Measurements from ENCODE around the gene HNRNPCL1. TPM values are rescaled to one million over a fixed set of nuclear protein-coding genes. Genes with fewer than 3 reads are reported as not detected.

HNRNPCL1 gene
- total and polyA plus RNA-seq, 2 experiments from 2014 or later, result not detected

GRCh38 chr1:12810691-12811408 is 37.7 kb downstream of the HNRNPCL1 start:
- peak overlapping the region; percentile 59 for H3K4me2 ChIP-seq (ENCODE audit: unreplicated experiment)
- H3K36me3 ChIP-seq (ENCODE audit: low read depth), result no peaks in the 10 kb centered on the region
- peaks cover 4% of the 10 kb centered on the region; the same call in 1 of the 2 replicates for H3F3A ChIP-seq (ENCODE audit: insufficient read depth)
- no peaks in the 10 kb centered on the region for H4K20me1 ChIP-seq (ENCODE audit: insufficient read depth)
- H3K9me2 ChIP-seq (ENCODE audit: insufficient read depth), result no peaks in the 10 kb centered on the region
- H3K27ac ChIP-seq, result peak overlapping the region; percentile 61
- peak; percentile 67 for DNase-seq
- peak overlapping the region; percentile 44 for H3K4me3 ChIP-seq
- no peaks in the 10 kb centered on the region for H3K27me3 ChIP-seq (replicated peaks; ENCODE audit: insufficient read depth)
- H2AFZ ChIP-seq, result peak overlapping the region; percentile 45
- H3K79me2 ChIP-seq (ENCODE audit: insufficient read depth), result no peaks in the 10 kb centered on the region
- WGBS, 2 experiments (ENCODE audit: low coverage in 1 of 2, low lambda C conversion rate in 2 of 2, missing lambda C conversion rate in 2 of 2), result 21 to 28% methylated on average over 5 of the region's 5 CpGs
- H3K9me3 ChIP-seq (ENCODE audit: low read depth), result no peaks in the 10 kb centered on the region
- peaks cover 13% of the 10 kb centered on the region for H3K4me1 ChIP-seq (ENCODE audit: insufficient read depth)
- TF ChIP-seq EZH2phosphoT487 (IDR thresholded peaks at IDR 0.05; ENCODE audit: insufficient read depth, low read depth) (no peak), EZH2 (IDR thresholded peaks at IDR 0.05; ENCODE audit: insufficient read depth, poor library complexity, severe bottlenecking) (no peak)
- in situ Hi-C loops (cut with MboI), result no loop called here
- H3K9ac ChIP-seq, result peak overlapping the region; percentile 43

GRCh38 chr1:12809933-12810332 is 38.6 kb downstream of the HNRNPCL1 start:
- no peak overlapping the region for H3K4me2 ChIP-seq (ENCODE audit: unreplicated experiment)
- H3K4me1 ChIP-seq (ENCODE audit: insufficient read depth), result peaks cover 13% of the 10 kb centered on the region
- H3K27ac ChIP-seq, result peak overlapping the region; percentile 61; the same call in 1 of the 2 replicates
- no peak overlapping the region for H3K4me3 ChIP-seq
- no peaks in the 10 kb centered on the region for H3K79me2 ChIP-seq (ENCODE audit: insufficient read depth)
- in situ Hi-C loops (cut with MboI), result no loop called here
- TF ChIP-seq EZH2phosphoT487 (IDR thresholded peaks at IDR 0.05; ENCODE audit: insufficient read depth, low read depth) (no peak), EZH2 (IDR thresholded peaks at IDR 0.05; ENCODE audit: insufficient read depth, poor library complexity, severe bottlenecking) (no peak)
- no peaks in the 10 kb centered on the region for H3K36me3 ChIP-seq (ENCODE audit: low read depth)
- H3K9me2 ChIP-seq (ENCODE audit: insufficient read depth), result no peaks in the 10 kb centered on the region
- H3F3A ChIP-seq (ENCODE audit: insufficient read depth), result peaks cover 4% of the 10 kb centered on the region; the same call in 1 of the 2 replicates
- H3K9me3 ChIP-seq (ENCODE audit: low read depth), result no peaks in the 10 kb centered on the region
- H4K20me1 ChIP-seq (ENCODE audit: insufficient read depth), result no peaks in the 10 kb centered on the region
- 38 to 45% methylated on average over 1 of the region's 1 CpG for WGBS, 2 experiments (ENCODE audit: low coverage in 1 of 2, low lambda C conversion rate in 2 of 2, missing lambda C conversion rate in 2 of 2)
- DNase-seq, result no peak
- H3K27me3 ChIP-seq (replicated peaks; ENCODE audit: insufficient read depth), result no peaks in the 10 kb centered on the region
- H2AFZ ChIP-seq, result peak overlapping the region; percentile 45; the same call in 1 of the 2 replicates
- H3K9ac ChIP-seq, result peak overlapping the region; percentile 14; the same call in 1 of the 2 replicates

GRCh38 chr1:12799730-12800129 is 48.8 kb downstream of the HNRNPCL1 start:
- Histone ChIP-seq H3F3A (ENCODE audit: insufficient read depth) (no peaks in the 10 kb centered on the region), H3K9me3 (ENCODE audit: low read depth) (no peaks in the 10 kb centered on the region), H3K4me3 (no peak overlapping the region), H3K79me2 (ENCODE audit: insufficient read depth) (no peaks in the 10 kb centered on the region), H3K36me3 (ENCODE audit: low read depth) (no peaks in the 10 kb centered on the region), H2AFZ (no peak overlapping the region), H3K9ac (no peak overlapping the region), H3K27me3 (replicated peaks; ENCODE audit: insufficient read depth) (no peaks in the 10 kb centered on the region), H4K20me1 (ENCODE audit: insufficient read depth) (no peaks in the 10 kb centered on the region), H3K27ac (no peak overlapping the region), H3K4me2 (ENCODE audit: unreplicated experiment) (no peak overlapping the region), H3K9me2 (ENCODE audit: insufficient read depth) (no peaks in the 10 kb centered on the region), H3K4me1 (ENCODE audit: insufficient read depth) (no peaks in the 10 kb centered on the region)
- WGBS, 2 experiments (ENCODE audit: low coverage in 1 of 2, low lambda C conversion rate in 2 of 2, missing lambda C conversion rate in 2 of 2), result 21 to 29% methylated on average over 2 of the region's 2 CpGs
- DNase-seq, result no peak
- TF ChIP-seq EZH2phosphoT487 (IDR thresholded peaks at IDR 0.05; ENCODE audit: insufficient read depth, low read depth), result no peak
- no peak for TF ChIP-seq EZH2 (IDR thresholded peaks at IDR 0.05; ENCODE audit: insufficient read depth, poor library complexity, severe bottlenecking)
- in situ Hi-C loops (cut with MboI), result no loop called here

- Histone ChIP-seq H3K4me1 (ENCODE audit: insufficient read depth) (no peaks in the 10 kb centered on the region), H3K27ac (no peak overlapping the region), H2AFZ (no peak overlapping the region), H3K9ac (no peak overlapping the region), H3K27me3 (replicated peaks; ENCODE audit: insufficient read depth) (no peaks in the 10 kb centered on the region), H3K4me2 (ENCODE audit: unreplicated experiment) (no peak overlapping the region), H3K36me3 (ENCODE audit: low read depth) (no peaks in the 10 kb centered on the region), H3F3A (ENCODE audit: insufficient read depth) (no peaks in the 10 kb centered on the region), H3K9me3 (ENCODE audit: low read depth) (no peaks in the 10 kb centered on the region), H3K4me3 (no peak overlapping the region), H4K20me1 (ENCODE audit: insufficient read depth) (no peaks in the 10 kb centered on the region), H3K79me2 (ENCODE audit: insufficient read depth) (no peaks in the 10 kb centered on the region), H3K9me2 (ENCODE audit: insufficient read depth) (no peaks in the 10 kb centered on the region)
- no peak for TF ChIP-seq EZH2 (IDR thresholded peaks at IDR 0.05; ENCODE audit: insufficient read depth, poor library complexity, severe bottlenecking)
- TF ChIP-seq EZH2phosphoT487 (IDR thresholded peaks at IDR 0.05; ENCODE audit: insufficient read depth, low read depth), result no peak
- WGBS, 2 experiments (ENCODE audit: low coverage in 1 of 2, low lambda C conversion rate in 2 of 2, missing lambda C conversion rate in 2 of 2), result 11 to 12% methylated on average over 4 of the region's 4 CpGs
- DNase-seq, result no peak
- in situ Hi-C loops (cut with MboI), result no loop called here
These were observed 49.6 kb downstream of the HNRNPCL1 start for GRCh38 chr1:12798911-12799310.

Other genes starting within 250 kb of the HNRNPCL1 start
- gene DHRS3, start 230.5 kb downstream of the HNRNPCL1 start, total RNA-seq (2014; rRNA removed; shearing (Covaris generic)), result 53.1 and 55.2 TPM in 2 replicates
- gene DHRS3, start 230.5 kb downstream of the HNRNPCL1 start, polyA plus RNA-seq (2016; fragmentation: Nextera tagmentation; extraction: Ambion mirVana), result 120 and 123 TPM in 2 replicates
- gene AADACL4, start 204.6 kb downstream of the HNRNPCL1 start, total RNA-seq (2014; rRNA removed; shearing (Covaris generic)), result not detected in 2 replicates
- not detected in 2 replicates for gene AADACL4, start 204.6 kb downstream of the HNRNPCL1 start, polyA plus RNA-seq (2016; fragmentation: Nextera tagmentation; extraction: Ambion mirVana)
- gene AADACL3, start 132.6 kb downstream of the HNRNPCL1 start, total RNA-seq (2014; rRNA removed; shearing (Covaris generic)), result not detected in 2 replicates
- gene AADACL3, start 132.6 kb downstream of the HNRNPCL1 start, polyA plus RNA-seq (2016; fragmentation: Nextera tagmentation; extraction: Ambion mirVana), result not detected in 2 replicates
- not detected in 2 replicates for gene CFAP107, start 102.5 kb downstream of the HNRNPCL1 start, total RNA-seq (2014; rRNA removed; shearing (Covaris generic))
- not detected in 2 replicates for gene CFAP107, start 102.5 kb downstream of the HNRNPCL1 start, polyA plus RNA-seq (2016; fragmentation: Nextera tagmentation; extraction: Ambion mirVana)
- not detected in 2 replicates for gene PRAMEF12, start 75.0 kb downstream of the HNRNPCL1 start, total RNA-seq (2014; rRNA removed; shearing (Covaris generic))
- gene PRAMEF12, start 75.0 kb downstream of the HNRNPCL1 start, polyA plus RNA-seq (2016; fragmentation: Nextera tagmentation; extraction: Ambion mirVana), result not detected in 2 replicates
- not detected in 2 replicates for gene PRAMEF1, start 57.3 kb downstream of the HNRNPCL1 start, total RNA-seq (2014; rRNA removed; shearing (Covaris generic))
- gene PRAMEF1, start 57.3 kb downstream of the HNRNPCL1 start, polyA plus RNA-seq (2016; fragmentation: Nextera tagmentation; extraction: Ambion mirVana), result not detected in 2 replicates
- not detected in 2 replicates for gene PRAMEF11, start 17.3 kb downstream of the HNRNPCL1 start, total RNA-seq (2014; rRNA removed; shearing (Covaris generic))
- not detected in 2 replicates for gene PRAMEF11, start 17.3 kb downstream of the HNRNPCL1 start, polyA plus RNA-seq (2016; fragmentation: Nextera tagmentation; extraction: Ambion mirVana)
- not detected in 2 replicates for gene PRAMEF2, start 8.4 kb upstream of the HNRNPCL1 start, total RNA-seq (2014; rRNA removed; shearing (Covaris generic))
- gene PRAMEF2, start 8.4 kb upstream of the HNRNPCL1 start, polyA plus RNA-seq (2016; fragmentation: Nextera tagmentation; extraction: Ambion mirVana), result not detected in 2 replicates
- not detected in 2 replicates for gene PRAMEF4, start 37.5 kb upstream of the HNRNPCL1 start, total RNA-seq (2014; rRNA removed; shearing (Covaris generic))
- gene PRAMEF4, start 37.5 kb upstream of the HNRNPCL1 start, polyA plus RNA-seq (2016; fragmentation: Nextera tagmentation; extraction: Ambion mirVana), result not detected in 2 replicates
- gene PRAMEF10, start 49.5 kb upstream of the HNRNPCL1 start, total RNA-seq (2014; rRNA removed; shearing (Covaris generic)), result not detected in 2 replicates
- not detected in 2 replicates for gene PRAMEF10, start 49.5 kb upstream of the HNRNPCL1 start, polyA plus RNA-seq (2016; fragmentation: Nextera tagmentation; extraction: Ambion mirVana)
- not detected in 2 replicates for gene PRAMEF7, start 67.9 kb upstream of the HNRNPCL1 start, total RNA-seq (2014; rRNA removed; shearing (Covaris generic))
- not detected in 2 replicates for gene PRAMEF7, start 67.9 kb upstream of the HNRNPCL1 start, polyA plus RNA-seq (2016; fragmentation: Nextera tagmentation; extraction: Ambion mirVana)
- not detected in 2 replicates for gene PRAMEF6, start 98.9 kb upstream of the HNRNPCL1 start, total RNA-seq (2014; rRNA removed; shearing (Covaris generic))
- gene PRAMEF6, start 98.9 kb upstream of the HNRNPCL1 start, polyA plus RNA-seq (2016; fragmentation: Nextera tagmentation; extraction: Ambion mirVana), result not detected in 2 replicates
- not detected in 2 replicates for gene PRAMEF27, start 207.9 kb upstream of the HNRNPCL1 start, total RNA-seq (2014; rRNA removed; shearing (Covaris generic))
- not detected in 2 replicates for gene PRAMEF27, start 207.9 kb upstream of the HNRNPCL1 start, polyA plus RNA-seq (2016; fragmentation: Nextera tagmentation; extraction: Ambion mirVana)
- gene HNRNPCL3, start 212.0 kb upstream of the HNRNPCL1 start, total RNA-seq (2014; rRNA removed; shearing (Covaris generic)), result not detected in 2 replicates
- gene HNRNPCL3, start 212.0 kb upstream of the HNRNPCL1 start, polyA plus RNA-seq (2016; fragmentation: Nextera tagmentation; extraction: Ambion mirVana), result not detected in 2 replicates
- not detected in 2 replicates for gene PRAMEF25, start 222.1 kb upstream of the HNRNPCL1 start, total RNA-seq (2014; rRNA removed; shearing (Covaris generic))
- not detected in 2 replicates for gene PRAMEF25, start 222.1 kb upstream of the HNRNPCL1 start, polyA plus RNA-seq (2016; fragmentation: Nextera tagmentation; extraction: Ambion mirVana)

All from GM23248 (cell line).